Panc1 (cell line): ENCODE measurements around the gene EME2. TPM values are rescaled to one million over a fixed set of nuclear protein-coding genes. Genes with fewer than 3 reads are reported as not detected.

Source experiments
- ATAC-seq: fragments of 200-7000 bp; cut with Tn5 transposase; 2 replicates; pipeline ENCODE4 v1.9.1; 2020; ENCODE audit warnings: mild to moderate bottlenecking, moderate library complexity
- BruUV-seq: library from RNA; stranded (reverse); fragments of 400-500 nt; replicated peaks from 2 replicates; lab custom pipeline; 2021; lab: Mats Ljungman, UMichigan
- CTCF ChIA-PET: fragments of 300-600 bp; sonication (Branson Sonifier 250); formaldehyde crosslinking; loops from one replicate; lab custom pipeline; 2022; ENCODE audit warnings: antibody characterized with exemption; lab: Charles Lee
- POLR2A ChIA-PET: fragments of 300-600 bp; sonication (Branson Sonifier 250); formaldehyde crosslinking; loops from one replicate; lab custom pipeline; 2022; ENCODE audit warnings: antibody characterized with exemption; lab: Charles Lee
- DNase-seq: peaks from one replicate; pipeline ENCODE4 v3.0.0-alpha.2; 2010; ENCODE audit warnings: low read depth, low spot score
- H3K27ac ChIP-seq: 2 replicates; pipeline ENCODE4 v1.5.1; 2011; ENCODE audit warnings: mild to moderate bottlenecking, low read length, inconsistent platforms
- H3K27me3 ChIP-seq: fragments of 200-500 bp; sonication (Bioruptor generic); 2 replicates; pipeline ENCODE4 v1.6.0; 2014; ENCODE audit warnings: low read length, inconsistent platforms; ENCODE audit not compliant: control insufficient read depth, insufficient read depth
- H3K36me3 ChIP-seq: fragments of 200-500 bp; sonication (Bioruptor generic); 2 replicates; pipeline ENCODE4 v1.5.1; 2014; ENCODE audit warnings: inconsistent platforms, mild to moderate bottlenecking, low read length, moderate library complexity; ENCODE audit not compliant: control insufficient read depth, insufficient read depth
- H3K4me1 ChIP-seq: 2 replicates; pipeline ENCODE4 v1.5.1; 2011; ENCODE audit warnings: inconsistent platforms, mild to moderate bottlenecking, low read length, moderate library complexity; ENCODE audit not compliant: control insufficient read depth, insufficient read depth
- H3K4me3 ChIP-seq, 2 experiments: 2 replicates each; pipeline ENCODE4 v1.5.1; 2011 to 2012; ENCODE audit warnings: low read depth in 2 of 2, low read length in 2 of 2, mild to moderate bottlenecking in 2 of 2, inconsistent platforms in 1 of 2, moderate library complexity in 1 of 2
- H3K9me3 ChIP-seq: fragments of 200-500 bp; sonication (Bioruptor generic); 2 replicates; pipeline ENCODE4 v1.5.1; 2014; ENCODE audit warnings: low read depth, mild to moderate bottlenecking, inconsistent platforms, low read length, moderate library complexity; ENCODE audit not compliant: control insufficient read depth, insufficient read depth
- POLR2AphosphoS5 ChIP-seq: IDR thresholded peaks from 2 replicates; pipeline ENCODE4 v1.6.1; 2012; ENCODE audit warnings: mild to moderate bottlenecking, low read depth, low read length, moderate library complexity
- REST ChIP-seq, 2 experiments: IDR thresholded peaks; 2 replicates each; pipeline ENCODE4 v1.6.1; 2011 to 2012; ENCODE audit warnings: low read depth in 2 of 2, control low read depth in 1 of 2, low read length in 1 of 2, mild to moderate bottlenecking in 1 of 2, moderate library complexity in 1 of 2; ENCODE audit not compliant: insufficient read depth in 1 of 2
- SIN3A ChIP-seq: IDR thresholded peaks from 2 replicates; pipeline ENCODE4 v1.6.1; 2012; ENCODE audit warnings: low read depth, mild to moderate bottlenecking, low read length, moderate library complexity, borderline replicate concordance; ENCODE audit not compliant: insufficient read depth
- TCF7L2 ChIP-seq: IDR thresholded peaks from 2 replicates; pipeline ENCODE4 v1.6.1; 2011; ENCODE audit warnings: mild to moderate bottlenecking, low read depth, low read length, inconsistent platforms
- in situ Hi-C: cut with HindIII; loops from 2 replicates; pipeline ENCODE4 v1.10.0; 2016; ENCODE audit warnings: low sequenced_read_pairs, low pct_unique_long_range_greater_than_20kb
- intact Hi-C: fragments of 100-400 bp; cut with micrococcal nuclease; formaldehyde crosslinking; loops from one replicate; pipeline ENCODE4 v1.10.0; 2022; ENCODE audit not compliant: unreplicated experiment
- total RNA-seq: library from RNA; stranded (reverse); gene quantifications from one replicate; pipeline ENCODE4 v1.2.1, GENCODE V29; 2021; ENCODE audit not compliant: unreplicated experiment
- TF ChIP-seq, protein P1 (sequence below): fragments of 450-650 bp; IDR thresholded peaks from 2 replicates; pipeline ENCODE4 v1.5.1; 2017; ENCODE audit warnings: mild to moderate bottlenecking

EME2 gene
- total RNA-seq, 1 experiment from 2014 or later: 53.4 TPM

- POLR2A ChIA-PET: interaction anchor here (0.7 kb wide), 1 partner anchor 14 kb away, joined by 10 read pairs; no protein-coding TSS in a partner anchor
These were observed 18.4 kb upstream of the EME2 start for GRCh38 chr16:1754204-1754603.

DNA sequence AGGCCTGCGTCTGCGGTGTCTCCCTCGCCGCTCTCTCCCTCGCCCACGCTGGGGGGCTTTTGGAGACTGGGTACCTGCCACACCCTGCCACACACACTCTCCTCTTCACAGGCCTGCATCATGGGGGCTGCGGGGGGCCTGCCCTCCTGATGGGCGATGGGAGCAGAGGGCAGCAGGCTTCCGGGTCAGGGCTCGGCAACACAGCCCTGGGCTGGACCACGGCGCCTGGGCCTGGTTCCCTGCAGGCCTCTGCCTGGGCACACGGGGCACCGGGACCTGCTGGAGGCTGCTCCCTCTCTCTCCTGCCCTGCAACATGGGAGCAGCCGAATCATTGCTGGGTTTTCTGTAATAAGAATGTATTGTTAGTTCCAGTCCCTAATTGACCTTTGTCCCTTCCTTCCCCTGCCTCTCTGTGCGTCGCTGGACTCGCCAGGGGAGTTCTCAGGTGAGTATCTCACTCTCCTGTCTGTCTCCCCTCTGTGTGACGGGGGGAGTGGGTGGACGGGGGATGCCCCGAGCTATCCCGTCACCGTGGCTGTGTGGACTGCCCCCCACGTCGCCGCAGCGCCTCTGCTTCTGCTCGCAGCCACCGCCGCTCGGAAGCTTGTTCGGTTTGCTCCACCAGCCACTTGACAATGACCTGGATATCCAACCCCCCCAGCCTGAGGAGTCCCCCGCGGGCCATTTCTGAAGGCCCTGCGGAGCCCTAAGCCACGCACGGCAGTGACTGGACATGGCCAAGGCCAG lies 14.7 kb upstream of the EME2 start:
- H3K27me3 ChIP-seq: no peaks in the 10 kb centered on the region
- no peaks in the 10 kb centered on the region for H3K36me3 ChIP-seq
- no peaks in the 10 kb centered on the region for H3K4me1 ChIP-seq
- H3K27ac ChIP-seq: no peak overlapping the region
- ChIA-PET CTCF (no interaction called here), POLR2A (no interaction called here)
- no TSS peak for BruUV-seq
- DNase-seq: no peak
- no peak; the same call in 1 of the 2 replicates for ATAC-seq
- intact Hi-C loops: no loop called here
- TF ChIP-seq POLR2AphosphoS5 (no peak), TCF7L2 (no peak), REST (IDR thresholded peaks at IDR 0.05; ENCODE audit: insufficient read depth in 1 of 2, low read depth in 2 of 2, low read length in 1 of 2) (no peak), SIN3A (no peak)
- TF ChIP-seq, protein P1, sequence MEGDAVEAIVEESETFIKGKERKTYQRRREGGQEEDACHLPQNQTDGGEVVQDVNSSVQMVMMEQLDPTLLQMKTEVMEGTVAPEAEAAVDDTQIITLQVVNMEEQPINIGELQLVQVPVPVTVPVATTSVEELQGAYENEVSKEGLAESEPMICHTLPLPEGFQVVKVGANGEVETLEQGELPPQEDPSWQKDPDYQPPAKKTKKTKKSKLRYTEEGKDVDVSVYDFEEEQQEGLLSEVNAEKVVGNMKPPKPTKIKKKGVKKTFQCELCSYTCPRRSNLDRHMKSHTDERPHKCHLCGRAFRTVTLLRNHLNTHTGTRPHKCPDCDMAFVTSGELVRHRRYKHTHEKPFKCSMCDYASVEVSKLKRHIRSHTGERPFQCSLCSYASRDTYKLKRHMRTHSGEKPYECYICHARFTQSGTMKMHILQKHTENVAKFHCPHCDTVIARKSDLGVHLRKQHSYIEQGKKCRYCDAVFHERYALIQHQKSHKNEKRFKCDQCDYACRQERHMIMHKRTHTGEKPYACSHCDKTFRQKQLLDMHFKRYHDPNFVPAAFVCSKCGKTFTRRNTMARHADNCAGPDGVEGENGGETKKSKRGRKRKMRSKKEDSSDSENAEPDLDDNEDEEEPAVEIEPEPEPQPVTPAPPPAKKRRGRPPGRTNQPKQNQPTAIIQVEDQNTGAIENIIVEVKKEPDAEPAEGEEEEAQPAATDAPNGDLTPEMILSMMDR: no peak
- H3K9me3 ChIP-seq: no peaks in the 10 kb centered on the region
- H3K4me3 ChIP-seq: no peak overlapping the region
- in situ Hi-C loops: no loop called here

More at GRCh38 chr16:1754204-1754603, 18.4 kb upstream of the EME2 start:
- Histone ChIP-seq H3K36me3 (0 out of 2 replicates have a peak, but pooled peaks cover 3% of the 10 kb centered on the region), H3K27me3 (no peaks in the 10 kb centered on the region), H3K27ac (no peak overlapping the region), H3K9me3 (no peaks in the 10 kb centered on the region), H3K4me3 (no peak overlapping the region), H3K4me1 (no peaks in the 10 kb centered on the region)
- no peak for ATAC-seq
- CTCF ChIA-PET: no interaction called here
- BruUV-seq: no TSS peak
- in situ Hi-C loops (no loop called here), intact Hi-C loops (no loop called here)
- no peak for TF ChIP-seq TCF7L2
- DNase-seq: no peak

DNA sequence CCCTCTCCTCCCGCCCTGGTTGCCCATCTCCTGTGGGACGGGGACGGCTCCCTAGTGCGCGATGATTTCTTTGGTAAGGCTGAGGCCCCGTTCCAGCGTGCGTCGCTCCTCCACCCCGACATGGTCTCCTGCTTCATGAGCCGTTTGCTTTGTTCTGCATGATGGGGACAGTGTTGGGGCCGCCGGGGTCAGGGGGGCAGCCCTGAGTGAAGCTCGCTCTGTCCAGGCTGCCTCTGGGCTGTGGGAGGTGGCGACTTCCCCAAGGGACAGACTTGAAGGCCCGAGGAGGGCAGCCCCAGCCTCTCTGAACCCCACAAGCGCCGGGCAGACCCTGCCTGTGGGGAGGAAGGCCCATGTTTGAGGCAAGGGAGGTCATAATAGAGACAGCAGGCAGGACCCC lies 13.7 kb upstream of the EME2 start:
- ChIA-PET POLR2A (no interaction called here), CTCF (no interaction called here)
- in situ Hi-C loops (no loop called here), intact Hi-C loops (no loop called here)
- Histone ChIP-seq H3K27ac (no peak overlapping the region), H3K4me1 (no peaks in the 10 kb centered on the region), H3K4me3 (no peak overlapping the region), H3K27me3 (no peaks in the 10 kb centered on the region), H3K9me3 (no peaks in the 10 kb centered on the region), H3K36me3 (no peaks in the 10 kb centered on the region)
- ATAC-seq: no peak
- DNase-seq: no peak
- no TSS peak for BruUV-seq
- TF ChIP-seq REST (IDR thresholded peaks at IDR 0.05; ENCODE audit: insufficient read depth in 1 of 2, low read depth in 2 of 2, low read length in 1 of 2): no peak
